A549 (cell line): ENCODE measurements around the gene SUGP2. TPM values are rescaled to one million over a fixed set of nuclear protein-coding genes. Genes with fewer than 3 reads are reported as not detected.

Experiments
- ATAC-seq, 2 experiments: fragments of 200-7000 bp in 1 of 2; fragments of >200 bp in 1 of 2; cut with Nextera tagmentation in 1 of 2; cut with Tn5 transposase in 1 of 2; 3 replicates each; pipeline versions ENCODE4 v1.8.0 to v1.9.1; 2018 to 2020; ENCODE audit warnings: mild to moderate bottlenecking in 1 of 2, moderate library complexity in 1 of 2
- CTCF ChIA-PET: fragments of 300-600 bp; sonication (Branson Sonifier 250); formaldehyde crosslinking; extraction: SDS; loops from one replicate; lab custom pipeline; 2021; ENCODE audit warnings: antibody characterized with exemption, inconsistent platforms; lab: Yijun Ruan, JAX
- POLR2A ChIA-PET: fragments of 350-600 bp; formaldehyde crosslinking; extraction: SDS; loops from one replicate; lab custom pipeline; 2021; ENCODE audit warnings: antibody characterized with exemption, inconsistent platforms; lab: Yijun Ruan, JAX
- DNase-seq, 2 experiments: peaks; one replicate each; pipeline versions ENCODE4 v3.0.0 to v3.0.0-alpha.2; 2011 to 2016; ENCODE audit warnings: low read depth in 1 of 2, low spot score in 1 of 2
- FAIRE-seq: peaks from 2 replicates; lab custom pipeline; 2011; peaks lifted over from hg19 to GRCh38; lab: Jason Lieb, UNC
- H3K27ac ChIP-seq, 2 experiments: fragments of >200 bp; sonication (Bioruptor Twin); formaldehyde crosslinking; 3 replicates each; pipeline ENCODE4 v1.5.1; 2016 to 2017
- H3K4me1 ChIP-seq: fragments of >200 bp; sonication (Bioruptor Twin); formaldehyde crosslinking; 3 replicates; pipeline ENCODE4 v1.6.1; 2016
- H3K4me2 ChIP-seq: fragments of >200 bp; sonication (Bioruptor Twin); formaldehyde crosslinking; 3 replicates; pipeline ENCODE4 v1.6.1; 2016
- H3K4me3 ChIP-seq: fragments of >200 bp; sonication (Bioruptor Twin); formaldehyde crosslinking; 3 replicates; pipeline ENCODE4 v1.5.1; 2016
- H3K9me3 ChIP-seq: fragments of >200 bp; sonication (Bioruptor Twin); formaldehyde crosslinking; 3 replicates; pipeline ENCODE4 v1.6.1; 2016
- CBX2 ChIP-seq: fragments of 200-600 bp; sonication (generic); IDR thresholded peaks from 2 replicates; pipeline ENCODE4 v1.6.1; 2016; ENCODE audit warnings: low read depth, mild to moderate bottlenecking, borderline replicate concordance
- CHD4 ChIP-seq: fragments of 200-600 bp; sonication (generic); IDR thresholded peaks from 2 replicates; pipeline ENCODE4 v1.6.1; 2016; ENCODE audit warnings: antibody characterized with exemption, mild to moderate bottlenecking, borderline replicate concordance
- EHF ChIP-seq: fragments of 250-450 bp; sonication (Bioruptor Pico); IDR thresholded peaks from 2 replicates; pipeline ENCODE4 v1.5.0; 2020; ENCODE audit warnings: mild to moderate bottlenecking
- ESRRA ChIP-seq: fragments of 150-350 bp; IDR thresholded peaks from 2 replicates; pipeline ENCODE4 v1.6.1; 2014; ENCODE audit warnings: mild to moderate bottlenecking, low read length, borderline replicate concordance
- FOSB ChIP-seq: fragments of 250-450 bp; sonication (Bioruptor Pico); IDR thresholded peaks from 2 replicates; pipeline ENCODE4 v1.5.0; 2020; ENCODE audit warnings: mild to moderate bottlenecking, moderate library complexity
- GATA3 ChIP-seq: IDR thresholded peaks from 2 replicates; pipeline ENCODE4 v1.6.1; 2012; ENCODE audit warnings: borderline replicate concordance
- HEYL ChIP-seq: fragments of 250-450 bp; sonication (Bioruptor Pico); IDR thresholded peaks from 2 replicates; pipeline ENCODE4 v1.8.0; 2021; ENCODE audit warnings: mild to moderate bottlenecking, moderate library complexity
- HOXB13 ChIP-seq: fragments of 250-450 bp; sonication (Bioruptor Pico); IDR thresholded peaks from 2 replicates; pipeline ENCODE4 v1.5.0; 2020; ENCODE audit warnings: low read depth, mild to moderate bottlenecking, moderate library complexity
- HOXB5 ChIP-seq: fragments of 250-450 bp; sonication (Bioruptor Pico); IDR thresholded peaks from 2 replicates; pipeline ENCODE4 v1.5.0; 2020; ENCODE audit warnings: mild to moderate bottlenecking, moderate library complexity
- JUN ChIP-seq, 2 experiments: fragments of >200 bp; sonication (Bioruptor Twin); formaldehyde crosslinking; IDR thresholded peaks; 2 replicates in 1 of 2; 3 replicates in 1 of 2; pipeline ENCODE4 v1.6.1; 2016 to 2017
- KDM1A ChIP-seq: fragments of 200-600 bp; sonication (generic); IDR thresholded peaks from 2 replicates; pipeline ENCODE4 v1.6.1; 2016; ENCODE audit warnings: low read depth, mild to moderate bottlenecking
- MYC ChIP-seq: IDR thresholded peaks from 2 replicates; pipeline ENCODE4 v1.6.1; 2012; ENCODE audit warnings: mild to moderate bottlenecking, inconsistent platforms, low read length, improper control_type of control experiment, borderline replicate concordance
- NFE2L2 ChIP-seq: fragments of 150-350 bp; conservative IDR thresholded peaks from 2 replicates; pipeline ENCODE4 v1.6.1; 2014; ENCODE audit warnings: low read length
- NPAS2 ChIP-seq: fragments of 250-450 bp; sonication (Bioruptor Pico); IDR thresholded peaks from 2 replicates; pipeline ENCODE4 v1.8.0; 2022; ENCODE audit warnings: mild to moderate bottlenecking, moderate library complexity, borderline replicate concordance
- PHF8 ChIP-seq: fragments of 200-600 bp; sonication (generic); IDR thresholded peaks from 2 replicates; pipeline ENCODE4 v1.6.1; 2016; ENCODE audit warnings: low read depth, mild to moderate bottlenecking, antibody characterized with exemption, moderate library complexity, borderline replicate concordance
- POLR2A ChIP-seq: IDR thresholded peaks from 2 replicates; pipeline ENCODE4 v1.6.1; 2012; ENCODE audit warnings: mild to moderate bottlenecking, low read length
- POLR2AphosphoS2 ChIP-seq: conservative IDR thresholded peaks from 2 replicates; pipeline ENCODE4 v1.6.1; 2012; ENCODE audit warnings: low read length, improper control_type of control experiment, inconsistent platforms
- RARB ChIP-seq: fragments of 250-450 bp; sonication (Bioruptor Pico); IDR thresholded peaks from 2 replicates; pipeline ENCODE4 v1.8.0; 2021; ENCODE audit warnings: mild to moderate bottlenecking, moderate library complexity
- RFX5 ChIP-seq: fragments of 450-650 bp; IDR thresholded peaks from 2 replicates; pipeline ENCODE4 v1.7.1; 2014; ENCODE audit warnings: antibody characterized with exemption, mild to moderate bottlenecking, moderate library complexity
- TFCP2L1 ChIP-seq: fragments of 250-450 bp; sonication (Bioruptor Pico); IDR thresholded peaks from 2 replicates; pipeline ENCODE4 v1.5.0; 2021; ENCODE audit warnings: mild to moderate bottlenecking
- ZC3H11A ChIP-seq: fragments of 450-650 bp; IDR thresholded peaks from 2 replicates; pipeline ENCODE4 v1.6.1; 2014; ENCODE audit warnings: antibody characterized with exemption, mild to moderate bottlenecking
- ZFP36 ChIP-seq: fragments of 450-650 bp; IDR thresholded peaks from 2 replicates; pipeline ENCODE4 v1.6.1; 2014; ENCODE audit warnings: borderline replicate concordance; ENCODE audit not compliant: partially characterized antibody
- ZNF302 ChIP-seq: fragments of 250-450 bp; sonication (Bioruptor Pico); IDR thresholded peaks from 2 replicates; pipeline ENCODE4 v1.9.0; 2021; ENCODE audit warnings: inconsistent platforms, mild to moderate bottlenecking, moderate library complexity
- WGBS: methylation state at CpG from one replicate; pipeline ENCODE4 v1.1.6; 2017; ENCODE audit errors: missing lambda C conversion rate; 5-methylcytosine and 5-hydroxymethylcytosine counted together
- polyA plus RNA-seq, 4 experiments: library from polyadenylated mRNA; depleted of rRNA in 3 of 4; stranded (reverse); fragments of >200 nt; fragmentation: RNase III in 1 of 4; extraction: RNeasy Plus Mini Kit Qiagen cat#74134 plus additional on column Dnase treatment in 1 of 4; gene quantifications; 2 replicates in 3 of 4; 3 replicates in 1 of 4; pipeline ENCODE4 v1.2.3, GENCODE V29; 2011 to 2017
- TF ChIP-seq, protein P1 (sequence below): fragments of >200 bp; sonication (Bioruptor Twin); formaldehyde crosslinking; IDR thresholded peaks from 3 replicates; pipeline ENCODE4 v1.5.1; 2016
- TF ChIP-seq, protein P2 (sequence below): fragments of 250-450 bp; sonication (Bioruptor Pico); IDR thresholded peaks from 2 replicates; pipeline ENCODE4 v1.5.0; 2020; ENCODE audit warnings: low read depth, mild to moderate bottlenecking, moderate library complexity
- TF ChIP-seq, protein P3 (sequence below): IDR thresholded peaks from 2 replicates; pipeline ENCODE4 v1.6.1; 2012
- TF ChIP-seq, protein P4 (sequence below): fragments of 250-450 bp; sonication (Bioruptor Pico); IDR thresholded peaks from 2 replicates; pipeline ENCODE4 v1.5.0; 2021; ENCODE audit warnings: mild to moderate bottlenecking, moderate library complexity, borderline replicate concordance
- TF ChIP-seq, protein P5 (sequence below): IDR thresholded peaks from 2 replicates; pipeline ENCODE4 v1.6.1; 2012
- TF ChIP-seq, protein P6 (sequence below): fragments of >200 bp; sonication (Bioruptor Twin); formaldehyde crosslinking; IDR thresholded peaks from 2 replicates; pipeline ENCODE4 v1.6.1; 2016

The SUGP2 gene
- polyA plus RNA-seq, 2 of the 4 experiments (the other 2 are of a cell fraction), result 42.4 to 43.9 TPM

DNA sequence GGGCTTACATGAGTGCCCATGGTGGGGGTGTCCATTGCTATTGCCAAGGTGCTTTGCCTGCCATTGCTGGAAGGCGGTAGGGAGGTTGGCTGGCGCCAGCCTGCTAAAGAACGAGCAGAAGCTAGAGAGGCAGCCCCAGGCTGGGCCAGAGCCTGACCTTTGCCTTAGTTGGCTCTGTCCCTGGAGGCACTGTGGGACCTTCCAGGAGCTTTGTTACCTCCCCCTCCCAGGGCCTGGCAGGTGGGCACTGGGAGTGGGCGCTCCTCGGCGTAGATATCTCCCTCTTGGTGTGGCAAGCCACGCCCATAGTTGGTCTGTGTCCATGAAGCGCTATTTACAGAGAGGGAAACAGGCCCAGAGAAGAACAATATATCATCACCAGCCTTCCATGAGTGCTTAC lies 28.2 kb upstream of the SUGP2 start:
- Histone ChIP-seq H3K4me2 (no peak overlapping the region), H3K9me3 (no peaks in the 10 kb centered on the region), H3K4me3 (no peak overlapping the region), H3K4me1 (peaks cover 20% of the 10 kb centered on the region), H3K27ac (no peak overlapping the region)
- no peak for FAIRE-seq
- ChIA-PET CTCF (interaction anchor here (0.6 to 2.4 kb wide), 3 partner anchors 38 to 86 kb away, joined by 3 to 6 read pairs (median 5); no protein-coding TSS in a partner anchor), POLR2A (no interaction called here)
- ATAC-seq, result no peak
- TF ChIP-seq, protein P1, sequence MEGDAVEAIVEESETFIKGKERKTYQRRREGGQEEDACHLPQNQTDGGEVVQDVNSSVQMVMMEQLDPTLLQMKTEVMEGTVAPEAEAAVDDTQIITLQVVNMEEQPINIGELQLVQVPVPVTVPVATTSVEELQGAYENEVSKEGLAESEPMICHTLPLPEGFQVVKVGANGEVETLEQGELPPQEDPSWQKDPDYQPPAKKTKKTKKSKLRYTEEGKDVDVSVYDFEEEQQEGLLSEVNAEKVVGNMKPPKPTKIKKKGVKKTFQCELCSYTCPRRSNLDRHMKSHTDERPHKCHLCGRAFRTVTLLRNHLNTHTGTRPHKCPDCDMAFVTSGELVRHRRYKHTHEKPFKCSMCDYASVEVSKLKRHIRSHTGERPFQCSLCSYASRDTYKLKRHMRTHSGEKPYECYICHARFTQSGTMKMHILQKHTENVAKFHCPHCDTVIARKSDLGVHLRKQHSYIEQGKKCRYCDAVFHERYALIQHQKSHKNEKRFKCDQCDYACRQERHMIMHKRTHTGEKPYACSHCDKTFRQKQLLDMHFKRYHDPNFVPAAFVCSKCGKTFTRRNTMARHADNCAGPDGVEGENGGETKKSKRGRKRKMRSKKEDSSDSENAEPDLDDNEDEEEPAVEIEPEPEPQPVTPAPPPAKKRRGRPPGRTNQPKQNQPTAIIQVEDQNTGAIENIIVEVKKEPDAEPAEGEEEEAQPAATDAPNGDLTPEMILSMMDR, result no peak
- no peak for TF ChIP-seq TFCP2L1 (CRISPR knock-in tag)
- no peak for TF ChIP-seq MYC
- no peak for TF ChIP-seq GATA3
- no peak for TF ChIP-seq HOXB5 (CRISPR knock-in tag)
- TF ChIP-seq, protein P2, sequence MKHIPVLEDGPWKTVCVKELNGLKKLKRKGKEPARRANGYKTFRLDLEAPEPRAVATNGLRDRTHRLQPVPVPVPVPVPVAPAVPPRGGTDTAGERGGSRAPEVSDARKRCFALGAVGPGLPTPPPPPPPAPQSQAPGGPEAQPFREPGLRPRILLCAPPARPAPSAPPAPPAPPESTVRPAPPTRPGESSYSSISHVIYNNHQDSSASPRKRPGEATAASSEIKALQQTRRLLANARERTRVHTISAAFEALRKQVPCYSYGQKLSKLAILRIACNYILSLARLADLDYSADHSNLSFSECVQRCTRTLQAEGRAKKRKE (CRISPR knock-in tag), result no peak
- no peak for TF ChIP-seq POLR2A
- no peak for TF ChIP-seq POLR2AphosphoS2
- no peak for TF ChIP-seq CHD4
- TF ChIP-seq CBX2, result no peak
- TF ChIP-seq NFE2L2, result no peak
- no peak for TF ChIP-seq ZFP36
- TF ChIP-seq ZNF302, result no peak
- no peak for TF ChIP-seq KDM1A
- TF ChIP-seq FOSB (CRISPR knock-in tag), result no peak
- no peak for TF ChIP-seq NPAS2 (CRISPR knock-in tag)
- TF ChIP-seq PHF8, result no peak
- TF ChIP-seq HOXB13 (CRISPR knock-in tag), result no peak
- TF ChIP-seq ESRRA, result no peak
- TF ChIP-seq ZC3H11A, result no peak
- no peak for DNase-seq
- WGBS, result 100% methylated on average over 4 of the region's 8 CpGs

DNA sequence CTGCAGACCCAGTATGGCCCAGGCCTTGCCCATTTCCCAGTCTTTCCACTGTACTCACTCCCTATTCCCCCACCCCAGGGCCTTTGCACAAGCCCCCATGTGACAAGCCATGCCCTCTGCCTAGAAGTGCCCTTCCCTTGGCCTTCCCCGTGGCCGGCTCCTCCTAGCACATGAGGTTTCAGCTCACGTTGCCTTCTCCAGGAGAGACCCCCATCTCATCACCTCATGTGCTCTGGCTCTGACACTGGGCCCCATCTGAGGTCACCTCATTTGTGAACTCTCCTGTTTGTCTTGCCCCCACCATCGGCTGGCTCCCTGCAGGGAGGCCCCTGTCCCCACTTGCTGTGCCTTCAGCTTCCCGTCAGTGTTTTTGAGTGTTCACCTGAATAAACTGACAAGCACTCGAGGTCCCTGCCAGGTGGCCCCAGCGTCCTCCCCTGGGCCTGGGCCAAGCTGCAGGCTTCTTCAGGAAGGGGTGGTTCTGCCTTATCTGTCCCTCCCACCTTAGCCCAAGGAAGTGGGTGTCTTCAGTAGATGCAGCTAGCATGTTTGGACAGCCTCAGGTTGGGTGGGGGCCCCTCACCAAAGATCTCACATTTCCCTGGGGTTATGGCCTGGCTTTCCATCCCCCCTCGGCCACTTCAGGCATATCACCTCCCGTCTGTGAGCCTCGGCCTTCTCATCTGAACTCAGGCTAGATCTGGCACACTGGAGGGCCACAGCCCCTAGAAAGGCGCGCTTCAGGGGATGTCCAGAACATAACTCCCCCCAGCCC lies 26.7 kb upstream of the SUGP2 start:
- peaks cover 18% of the 10 kb centered on the region for H3K4me1 ChIP-seq
- no peak overlapping the region for H3K4me2 ChIP-seq
- H3K4me3 ChIP-seq, result no peak overlapping the region
- H3K27ac ChIP-seq, result no peak overlapping the region
- ATAC-seq (no peak), FAIRE-seq (no peak)
- WGBS, result 91% methylated on average over 12 of the region's 12 CpGs
- TF ChIP-seq, protein P3, sequence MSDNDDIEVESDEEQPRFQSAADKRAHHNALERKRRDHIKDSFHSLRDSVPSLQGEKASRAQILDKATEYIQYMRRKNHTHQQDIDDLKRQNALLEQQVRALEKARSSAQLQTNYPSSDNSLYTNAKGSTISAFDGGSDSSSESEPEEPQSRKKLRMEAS, result no peak
- TF ChIP-seq, protein P4, sequence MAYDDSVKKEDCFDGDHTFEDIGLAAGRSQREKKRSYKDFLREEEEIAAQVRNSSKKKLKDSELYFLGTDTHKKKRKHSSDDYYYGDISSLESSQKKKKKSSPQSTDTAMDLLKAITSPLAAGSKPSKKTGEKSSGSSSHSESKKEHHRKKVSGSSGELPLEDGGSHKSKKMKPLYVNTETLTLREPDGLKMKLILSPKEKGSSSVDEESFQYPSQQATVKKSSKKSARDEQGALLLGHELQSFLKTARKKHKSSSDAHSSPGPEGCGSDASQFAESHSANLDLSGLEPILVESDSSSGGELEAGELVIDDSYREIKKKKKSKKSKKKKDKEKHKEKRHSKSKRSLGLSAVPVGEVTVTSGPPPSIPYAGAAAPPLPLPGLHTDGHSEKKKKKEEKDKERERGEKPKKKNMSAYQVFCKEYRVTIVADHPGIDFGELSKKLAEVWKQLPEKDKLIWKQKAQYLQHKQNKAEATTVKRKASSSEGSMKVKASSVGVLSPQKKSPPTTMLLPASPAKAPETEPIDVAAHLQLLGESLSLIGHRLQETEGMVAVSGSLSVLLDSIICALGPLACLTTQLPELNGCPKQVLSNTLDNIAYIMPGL (CRISPR knock-in tag), result no peak
- no peak for TF ChIP-seq FOSB (CRISPR knock-in tag)
- TF ChIP-seq, protein P2 (CRISPR knock-in tag), result no peak
- TF ChIP-seq NPAS2 (CRISPR knock-in tag), result no peak
- TF ChIP-seq, protein P5, sequence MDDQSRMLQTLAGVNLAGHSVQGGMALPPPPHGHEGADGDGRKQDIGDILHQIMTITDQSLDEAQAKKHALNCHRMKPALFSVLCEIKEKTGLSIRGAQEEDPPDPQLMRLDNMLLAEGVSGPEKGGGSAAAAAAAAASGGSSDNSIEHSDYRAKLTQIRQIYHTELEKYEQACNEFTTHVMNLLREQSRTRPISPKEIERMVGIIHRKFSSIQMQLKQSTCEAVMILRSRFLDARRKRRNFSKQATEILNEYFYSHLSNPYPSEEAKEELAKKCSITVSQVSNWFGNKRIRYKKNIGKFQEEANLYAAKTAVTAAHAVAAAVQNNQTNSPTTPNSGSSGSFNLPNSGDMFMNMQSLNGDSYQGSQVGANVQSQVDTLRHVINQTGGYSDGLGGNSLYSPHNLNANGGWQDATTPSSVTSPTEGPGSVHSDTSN, result no peak
- no peak for TF ChIP-seq POLR2AphosphoS2
- TF ChIP-seq HEYL (CRISPR knock-in tag), result no peak
- no peak for TF ChIP-seq ZFP36
- no peak for TF ChIP-seq RARB (CRISPR knock-in tag)
- TF ChIP-seq, protein P6, sequence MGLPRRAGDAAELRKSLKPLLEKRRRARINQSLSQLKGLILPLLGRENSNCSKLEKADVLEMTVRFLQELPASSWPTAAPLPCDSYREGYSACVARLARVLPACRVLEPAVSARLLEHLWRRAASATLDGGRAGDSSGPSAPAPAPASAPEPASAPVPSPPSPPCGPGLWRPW, result no peak
- no peak for TF ChIP-seq GATA3
- no peak for TF ChIP-seq TFCP2L1 (CRISPR knock-in tag)
- no peak for TF ChIP-seq ZC3H11A
- no peak for TF ChIP-seq EHF (CRISPR knock-in tag)
- TF ChIP-seq RFX5, result no peak
- no peak for TF ChIP-seq JUN (IDR thresholded peaks at IDR 0.05)
- TF ChIP-seq, all 56 proteins: peak for 0
- DNase-seq, result no peak
- CTCF ChIA-PET, result interaction anchor here (0.9 to 2.4 kb wide), 5 partner anchors 9 to 143 kb away, joined by 3 to 6 read pairs (median 3); partner anchors contain the start of gene NR2C2AP
- POLR2A ChIA-PET, result no interaction called here
- no peaks in the 10 kb centered on the region for H3K9me3 ChIP-seq
